Thyroid gland (tissue), 4 donors: ENCODE measurements around the gene LRRC40. TPM values are rescaled to one million over a fixed set of nuclear protein-coding genes. Genes with fewer than 3 reads are reported as not detected.

Experiments used
- DNase-seq, 2 donors: peaks; one replicate each; pipeline ENCODE4 v3.0.0-alpha.2; 2019
- H3K27ac ChIP-seq, 3 donors: fragments of 200-600 bp; sonication (generic); 1 replicate in 2 of 3; 2 replicates in 1 of 3; pipeline ENCODE4 v1.5.1; 2016 to 2019; ENCODE audit warnings: mild to moderate bottlenecking in 1 of 3, moderate library complexity in 1 of 3
- H3K27me3 ChIP-seq: fragments of 200-600 bp; sonication (generic); one replicate; pipeline ENCODE4 v1.5.1; 2019
- H3K36me3 ChIP-seq, 2 donors: fragments of 200-600 bp; sonication (generic); one replicate each; pipeline ENCODE4 v1.5.1; 2016 to 2019
- H3K4me1 ChIP-seq, 2 donors: fragments of 200-600 bp; sonication (generic); one replicate each; pipeline ENCODE4 v1.5.1; 2017 to 2019
- H3K4me3 ChIP-seq, 3 donors: fragments of 200-600 bp; sonication (generic); replicated peaks in 1 of 3; 1 replicate in 2 of 3; 2 replicates in 1 of 3; pipeline ENCODE4 v1.5.1; 2016; ENCODE audit warnings: mild to moderate bottlenecking in 1 of 3
- H3K9me3 ChIP-seq: fragments of 200-600 bp; sonication (generic); one replicate; pipeline ENCODE4 v1.5.1; 2017
- CTCF ChIP-seq, 6 experiments: fragments of 200-600 bp in 3 of 6; fragments of 450-650 bp in 3 of 6; sonication (generic) in 3 of 6; IDR thresholded peaks; one replicate each; pipeline ENCODE4 v1.5.1; 2016 to 2019; ENCODE audit warnings: antibody characterized with exemption in 6 of 6, mild to moderate bottlenecking in 2 of 6, inconsistent platforms in 1 of 6, moderate library complexity in 1 of 6
- POLR2A ChIP-seq, 2 donors: fragments of 450-650 bp; IDR thresholded peaks; one replicate each; pipeline ENCODE4 v1.6.1; 2017; ENCODE audit warnings: antibody characterized with exemption in 2 of 2, mild to moderate bottlenecking in 2 of 2, moderate library complexity in 1 of 2
- WGBS, 2 donors: methylation state at CpG; one replicate each; pipeline ENCODE4 v1.1.5; 2017; 5-methylcytosine and 5-hydroxymethylcytosine counted together
- intact Hi-C: fragments of 100-400 bp; cut with DNase I; formaldehyde crosslinking; loops from one replicate; pipeline ENCODE4 v1.15.1; 2023
- small RNA-seq: library from RNA; depleted of rRNA; stranded (forward); fragments of <200 nt; gene quantifications from one replicate; pipeline ENCODE3, GENCODE V24; 2016
- total RNA-seq, 4 donors: library from RNA; depleted of rRNA; stranded (reverse); fragments of >200 nt; gene quantifications; one replicate each; pipeline ENCODE4 v1.2.3, GENCODE V29; 2016

The LRRC40 gene
- total RNA-seq, 4 donors from 2014 or later: 13.2 to 21.9 (median 17.0) TPM

DNA sequence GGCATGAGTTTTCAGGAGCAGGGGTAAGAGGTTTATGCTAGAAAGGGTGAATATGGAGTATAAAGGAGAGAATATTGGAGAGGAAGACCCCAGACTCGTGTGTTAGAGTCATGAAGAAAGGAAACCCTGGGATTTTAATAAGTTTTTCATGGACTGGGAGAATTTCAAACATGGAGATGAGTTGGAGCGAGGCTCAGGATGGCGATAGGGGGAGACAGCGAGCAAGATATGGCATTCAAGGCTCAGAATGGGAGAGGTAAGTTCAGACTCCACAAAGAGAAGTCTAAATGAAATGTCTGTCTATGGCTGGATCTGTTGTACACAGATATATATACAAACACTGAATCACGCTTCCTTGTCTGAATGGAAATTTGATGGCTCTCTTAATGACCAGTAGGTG is 92.5 kb downstream of the LRRC40 start:
- Histone ChIP-seq H3K4me3 (no peak overlapping the region), H3K36me3 (no peaks in the 10 kb centered on the region), H3K4me1 (no peaks in the 10 kb centered on the region), H3K27ac (no peak overlapping the region), H3K9me3 (no peaks in the 10 kb centered on the region), H3K27me3 (no peaks in the 10 kb centered on the region)
- no peak for TF ChIP-seq POLR2A (IDR thresholded peaks at IDR 0.05)
- TF ChIP-seq CTCF (IDR thresholded peaks at IDR 0.05): no peak
- intact Hi-C loops: no loop called here
- no peak for DNase-seq
- WGBS, 2 donors: 89% methylated on average over 5 of the region's 5 CpGs

GRCh38 chr1:70109241-70109640 is 96.1 kb downstream of the LRRC40 start:
- WGBS, 2 donors: 97 to 98% methylated on average over 5 of the region's 5 CpGs
- H3K27ac ChIP-seq: no peak overlapping the region
- intact Hi-C loops: no loop called here
- no peaks in the 10 kb centered on the region for H3K36me3 ChIP-seq
- H3K27me3 ChIP-seq: no peaks in the 10 kb centered on the region
- no peak overlapping the region for H3K4me3 ChIP-seq
- DNase-seq: no peak
- no peaks in the 10 kb centered on the region for H3K4me1 ChIP-seq
- no peaks in the 10 kb centered on the region for H3K9me3 ChIP-seq
- TF ChIP-seq POLR2A (IDR thresholded peaks at IDR 0.05) (no peak), CTCF (IDR thresholded peaks at IDR 0.05) (no peak)

DNA sequence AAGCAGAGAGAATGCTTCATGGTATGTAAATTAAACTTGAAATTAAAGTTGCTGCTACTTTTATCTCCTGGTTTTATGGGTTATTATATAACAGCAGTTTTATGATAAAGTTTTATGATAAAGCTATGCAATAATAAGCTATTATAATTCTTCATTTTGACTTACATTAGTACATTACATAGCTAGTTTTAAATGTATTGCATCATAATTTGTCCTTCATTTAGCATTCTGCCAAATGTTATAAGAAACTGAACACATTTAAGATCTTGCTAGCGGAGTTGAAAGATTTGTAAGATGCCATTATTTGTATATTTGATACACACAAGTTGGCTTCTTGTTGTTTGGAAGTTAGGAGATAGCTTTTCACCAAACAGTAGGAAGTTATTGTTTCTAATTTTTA is 101.6 kb downstream of the LRRC40 start:
- Histone ChIP-seq H3K27me3 (no peaks in the 10 kb centered on the region), H3K27ac (no peak overlapping the region), H3K4me1 (no peaks in the 10 kb centered on the region), H3K4me3 (no peak overlapping the region), H3K36me3 (no peaks in the 10 kb centered on the region), H3K9me3 (no peaks in the 10 kb centered on the region)
- no peak for TF ChIP-seq POLR2A (IDR thresholded peaks at IDR 0.05)
- no peak for TF ChIP-seq CTCF (IDR thresholded peaks at IDR 0.05)
- intact Hi-C loops: no loop called here
- 91 to 95% methylated on average over 1 of the region's 1 CpG for WGBS, 2 donors
- no peak for DNase-seq

DNA sequence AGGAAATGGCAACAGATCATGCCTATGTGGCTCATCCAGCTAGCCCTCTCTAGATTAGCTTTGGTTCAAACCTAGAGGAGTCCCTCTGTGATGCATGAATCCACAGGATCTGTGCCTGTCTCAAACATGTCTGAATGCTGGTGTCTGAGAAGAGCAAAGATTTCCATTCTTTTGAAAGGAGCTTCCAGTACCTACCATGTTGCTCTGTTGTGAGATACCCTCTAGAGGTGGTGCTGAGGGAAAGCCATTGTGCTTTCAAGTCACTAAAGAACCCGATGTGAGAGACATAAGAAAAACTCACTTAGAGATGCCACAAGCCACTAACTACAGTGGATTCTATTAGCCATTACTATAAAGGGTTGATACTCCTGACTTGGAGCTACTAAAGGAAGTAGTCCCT is 103.6 kb downstream of the LRRC40 start:
- DNase-seq: no peak
- H3K27me3 ChIP-seq: no peaks in the 10 kb centered on the region

GRCh38 chr1:70101231-70101630 is 104.1 kb downstream of the LRRC40 start:
- no peak for TF ChIP-seq POLR2A (IDR thresholded peaks at IDR 0.05)
- TF ChIP-seq CTCF (IDR thresholded peaks at IDR 0.05): no peak
- intact Hi-C loops: no loop called here
- H3K4me3 ChIP-seq: no peak overlapping the region
- H3K27me3 ChIP-seq: no peaks in the 10 kb centered on the region
- no peak overlapping the region for H3K27ac ChIP-seq
- no peaks in the 10 kb centered on the region for H3K9me3 ChIP-seq
- WGBS, 2 donors: 70 to 84% methylated on average over 2 of the region's 2 CpGs
- no peaks in the 10 kb centered on the region for H3K36me3 ChIP-seq
- no peaks in the 10 kb centered on the region for H3K4me1 ChIP-seq
- no peak for DNase-seq

More for the DNA sequence above, 103.6 kb downstream of the LRRC40 start:
- Histone ChIP-seq H3K4me3 (no peak overlapping the region), H3K27ac (no peak overlapping the region), H3K36me3 (no peaks in the 10 kb centered on the region), H3K9me3 (no peaks in the 10 kb centered on the region), H3K4me1 (no peaks in the 10 kb centered on the region)
- TF ChIP-seq POLR2A (IDR thresholded peaks at IDR 0.05): no peak
- TF ChIP-seq CTCF (IDR thresholded peaks at IDR 0.05): no peak
- intact Hi-C loops: no loop called here
- WGBS, 2 donors: 86 to 88% methylated on average over 1 of the region's 1 CpG

Small RNA genes lying within 50 kb of the gene (small RNA-seq; reads per million reads assigned to genes)
- gene RN7SL242P: not detected

Other genes with a start within 250 kb of the LRRC40 start
- 100 to 1,000 TPM; 139 to 325 (median 258) TPM for gene SRSF11, start 15.8 kb upstream of the LRRC40 start, total RNA-seq
- 10 to 100 TPM; 26.5 to 37.2 (median 29.6) TPM for gene ANKRD13C, start 149.1 kb upstream of the LRRC40 start, total RNA-seq
- gene CTH, start 205.7 kb upstream of the LRRC40 start, total RNA-seq: 10 to 100 TPM; 14.7 to 22.2 (median 15.4) TPM